Measurements from ENCODE around the gene FBL. TPM values are rescaled to one million over a fixed set of nuclear protein-coding genes. Genes with fewer than 3 reads are reported as not detected.

FBL gene
- total and polyA plus RNA-seq, 4 donors, result 23.3 to 96.2 (median 57.7) TPM

Small RNA genes within 50 kb of the gene (small RNA-seq; reads per million reads assigned to genes)
- gene MIR6719, result not detected

Other genes with a start within 250 kb of the FBL start
- gene LGALS13, start 243.9 kb downstream of the FBL start, total RNA-seq, result not detected
- not detected for gene LGALS13, start 243.9 kb downstream of the FBL start, polyA plus RNA-seq
- not detected for gene LGALS16, start 190.5 kb downstream of the FBL start, total RNA-seq
- not detected for gene LGALS16, start 190.5 kb downstream of the FBL start, polyA plus RNA-seq
- not detected for gene LGALS14, start 141.9 kb downstream of the FBL start, total RNA-seq
- not detected for gene LGALS14, start 141.9 kb downstream of the FBL start, polyA plus RNA-seq
- gene CLC, start 108.3 kb downstream of the FBL start, total RNA-seq, result 10 to 100 TPM in 1 of 2 donors, not detected in 1; 13.6 TPM
- under 1 TPM in 1 of 2 donors, not detected in 1; 0.60 TPM for gene CLC, start 108.3 kb downstream of the FBL start, polyA plus RNA-seq
- not detected for gene LEUTX, start 67.5 kb downstream of the FBL start, total RNA-seq
- gene LEUTX, start 67.5 kb downstream of the FBL start, polyA plus RNA-seq, result not detected
- 1 to 10 TPM; 3.7 to 7.6 TPM for gene DYRK1B, start 12.2 kb downstream of the FBL start, total RNA-seq
- 1 to 10 TPM; 2.8 TPM for gene DYRK1B, start 12.2 kb downstream of the FBL start, polyA plus RNA-seq
- 10 to 100 TPM in 1 of 2 donors, 1 to 10 TPM in 1; 1.5 to 32.9 TPM for gene FCGBP, start 88.3 kb upstream of the FBL start, total RNA-seq
- under 1 TPM; 0.08 to 0.39 TPM for gene FCGBP, start 88.3 kb upstream of the FBL start, polyA plus RNA-seq
- gene PSMC4, start 124.8 kb upstream of the FBL start, total RNA-seq, result 10 to 100 TPM; 70.7 to 88.7 TPM
- gene PSMC4, start 124.8 kb upstream of the FBL start, polyA plus RNA-seq, result 10 to 100 TPM; 46.0 to 89.3 TPM
- gene ZNF546, start 150.7 kb upstream of the FBL start, total RNA-seq, result 1 to 10 TPM; 2.3 to 4.9 TPM
- 1 to 10 TPM; 1.1 to 2.0 TPM for gene ZNF546, start 150.7 kb upstream of the FBL start, polyA plus RNA-seq
- 10 to 100 TPM in 1 of 2 donors, 1 to 10 TPM in 1; 7.8 to 18.0 TPM for gene ZNF780B, start 209.9 kb upstream of the FBL start, total RNA-seq
- 1 to 10 TPM; 1.4 to 3.8 TPM for gene ZNF780B, start 209.9 kb upstream of the FBL start, polyA plus RNA-seq
- gene ZNF780A, start 244.6 kb upstream of the FBL start, total RNA-seq, result 10 to 100 TPM; 11.7 to 18.7 TPM
- 10 to 100 TPM; 10.9 to 16.3 TPM for gene ZNF780A, start 244.6 kb upstream of the FBL start, polyA plus RNA-seq

Data from liver (tissue), 5 donors.